ENCODE results near the gene FCAMR.

Gene FCAMR

GRCh38 chr1:206992790-206993189 lies 22.5 kb upstream of the FCAMR start:
- Histone ChIP-seq H3K27me3 (ENCODE audit: insufficient read depth, low read length, poor library complexity) (no peaks in the 10 kb centered on the region), H3K4ac (ENCODE audit: low read depth, low read length) (no peak overlapping the region), H4K8ac (ENCODE audit: low read depth, low read length) (no peak overlapping the region), H4K5ac (ENCODE audit: low read length) (no peak overlapping the region), H2BK120ac (ENCODE audit: low read depth, low read length) (no peak overlapping the region), H3K4me2 (ENCODE audit: low read length) (no peak overlapping the region), H3K79me1 (ENCODE audit: low read length) (no peaks in the 10 kb centered on the region), H3K4me1 (ENCODE audit: control insufficient read depth, low read depth, low read length) (no peaks in the 10 kb centered on the region), H3K27ac (ENCODE audit: low read depth, low read length) (no peak overlapping the region), H3K18ac (ENCODE audit: low read length) (no peak overlapping the region), H3K9ac (ENCODE audit: low read length) (no peak overlapping the region), H3K4me3 (ENCODE audit: low read length) (no peak overlapping the region), H2AK5ac (ENCODE audit: low read length) (no peak overlapping the region), H2BK5ac (ENCODE audit: low read length) (no peak overlapping the region), H3K23ac (ENCODE audit: low read length) (no peak overlapping the region), H2BK15ac (replicated peaks; ENCODE audit: low read depth) (no peak overlapping the region), H3K56ac (ENCODE audit: low read length) (no peak overlapping the region), H3K36me3 (ENCODE audit: control insufficient read depth, insufficient read depth, low read length) (no peaks in the 10 kb centered on the region), H3K79me2 (ENCODE audit: control insufficient read depth, insufficient read depth, low read length) (no peaks in the 10 kb centered on the region)
- no peak for DNase-seq

GRCh38 chr1:206987873-206988272 lies 17.6 kb upstream of the FCAMR start:
- Histone ChIP-seq H3K4me3 (ENCODE audit: low read length) (no peak overlapping the region), H2BK120ac (ENCODE audit: low read depth, low read length) (no peak overlapping the region), H3K4me2 (ENCODE audit: low read length) (no peak overlapping the region), H3K9ac (ENCODE audit: low read length) (no peak overlapping the region), H2BK15ac (replicated peaks; ENCODE audit: low read depth) (no peak overlapping the region), H3K27ac (ENCODE audit: low read depth, low read length) (no peak overlapping the region), H3K27me3 (ENCODE audit: insufficient read depth, low read length, poor library complexity) (no peaks in the 10 kb centered on the region), H3K79me1 (ENCODE audit: low read length) (no peaks in the 10 kb centered on the region), H3K23ac (ENCODE audit: low read length) (no peak overlapping the region), H3K36me3 (ENCODE audit: control insufficient read depth, insufficient read depth, low read length) (no peaks in the 10 kb centered on the region), H4K8ac (ENCODE audit: low read depth, low read length) (no peak overlapping the region), H2BK5ac (ENCODE audit: low read length) (no peak overlapping the region), H3K79me2 (ENCODE audit: control insufficient read depth, insufficient read depth, low read length) (no peaks in the 10 kb centered on the region), H3K18ac (ENCODE audit: low read length) (no peak overlapping the region), H3K4me1 (ENCODE audit: control insufficient read depth, low read depth, low read length) (peaks cover 2% of the 10 kb centered on the region), H3K4ac (ENCODE audit: low read depth, low read length) (no peak overlapping the region), H4K5ac (ENCODE audit: low read length) (no peak overlapping the region), H2AK5ac (ENCODE audit: low read length) (no peak overlapping the region), H3K56ac (ENCODE audit: low read length) (no peak overlapping the region)
- no CpG with 5 or more reads among the region's 1 CpG for WGBS (ENCODE audit: extremely low coverage, insufficient coverage, low lambda C conversion rate)
- DNase-seq = no peak

GRCh38 chr1:206986885-206987284 lies 16.6 kb upstream of the FCAMR start:
- Histone ChIP-seq H3K4me3 (ENCODE audit: low read length) (no peak overlapping the region), H3K79me2 (ENCODE audit: control insufficient read depth, insufficient read depth, low read length) (no peaks in the 10 kb centered on the region), H2AK5ac (ENCODE audit: low read length) (no peak overlapping the region), H3K4me2 (ENCODE audit: low read length) (no peak overlapping the region), H4K8ac (ENCODE audit: low read depth, low read length) (no peak overlapping the region), H2BK120ac (ENCODE audit: low read depth, low read length) (no peak overlapping the region), H3K56ac (ENCODE audit: low read length) (no peak overlapping the region), H3K4me1 (ENCODE audit: control insufficient read depth, low read depth, low read length) (peaks cover 4% of the 10 kb centered on the region), H2BK15ac (replicated peaks; ENCODE audit: low read depth) (no peak overlapping the region), H3K23ac (ENCODE audit: low read length) (no peak overlapping the region), H3K4ac (ENCODE audit: low read depth, low read length) (no peak overlapping the region), H2BK5ac (ENCODE audit: low read length) (no peak overlapping the region), H3K9ac (ENCODE audit: low read length) (no peak overlapping the region), H3K79me1 (ENCODE audit: low read length) (no peaks in the 10 kb centered on the region), H3K27me3 (ENCODE audit: insufficient read depth, low read length, poor library complexity) (no peaks in the 10 kb centered on the region), H4K5ac (ENCODE audit: low read length) (no peak overlapping the region), H3K36me3 (ENCODE audit: control insufficient read depth, insufficient read depth, low read length) (no peaks in the 10 kb centered on the region), H3K27ac (ENCODE audit: low read depth, low read length) (no peak overlapping the region), H3K18ac (ENCODE audit: low read length) (no peak overlapping the region)
- DNase-seq = no peak
- whole genome bisulfite sequencing (ENCODE audit: extremely low coverage, insufficient coverage, low lambda C conversion rate) = no CpG with 5 or more reads among the region's 3 CpGs

- no peak overlapping the region for H3K56ac ChIP-seq (ENCODE audit: low read length)
- no peak overlapping the region for H2AK5ac ChIP-seq (ENCODE audit: low read length)
- no peaks in the 10 kb centered on the region for H3K79me2 ChIP-seq (ENCODE audit: control insufficient read depth, insufficient read depth, low read length)
- H3K27ac ChIP-seq (ENCODE audit: low read depth, low read length) = no peak overlapping the region
- no peak overlapping the region for H4K5ac ChIP-seq (ENCODE audit: low read length)
- H2BK15ac ChIP-seq (replicated peaks; ENCODE audit: low read depth) = no peak overlapping the region
- no peak overlapping the region for H3K4me2 ChIP-seq (ENCODE audit: low read length)
- H3K4me1 ChIP-seq (ENCODE audit: control insufficient read depth, low read depth, low read length) = peaks cover 5% of the 10 kb centered on the region
- no peak overlapping the region for H2BK120ac ChIP-seq (ENCODE audit: low read depth, low read length)
- H3K79me1 ChIP-seq (ENCODE audit: low read length) = no peaks in the 10 kb centered on the region
- H3K23ac ChIP-seq (ENCODE audit: low read length) = no peak overlapping the region
- H4K8ac ChIP-seq (ENCODE audit: low read depth, low read length) = no peak overlapping the region
- DNase-seq = no peak
- no peak overlapping the region for H3K4me3 ChIP-seq (ENCODE audit: low read length)
- no peak overlapping the region for H3K18ac ChIP-seq (ENCODE audit: low read length)
- H3K4ac ChIP-seq (ENCODE audit: low read depth, low read length) = no peak overlapping the region
- H3K9ac ChIP-seq (ENCODE audit: low read length) = no peak overlapping the region
- WGBS (ENCODE audit: extremely low coverage, insufficient coverage, low lambda C conversion rate) = 100% methylated on average over 1 of the region's 3 CpGs
- H3K36me3 ChIP-seq (ENCODE audit: control insufficient read depth, insufficient read depth, low read length) = no peaks in the 10 kb centered on the region
- H3K27me3 ChIP-seq (ENCODE audit: insufficient read depth, low read length, poor library complexity) = no peaks in the 10 kb centered on the region
- no peak overlapping the region for H2BK5ac ChIP-seq (ENCODE audit: low read length)
These were observed 16.1 kb upstream of the FCAMR start for GRCh38 chr1:206986402-206986801.

- Histone ChIP-seq H3K27ac (ENCODE audit: low read depth, low read length) (no peak overlapping the region), H3K79me2 (ENCODE audit: control insufficient read depth, insufficient read depth, low read length) (no peaks in the 10 kb centered on the region), H2AK5ac (ENCODE audit: low read length) (no peak overlapping the region), H3K27me3 (ENCODE audit: insufficient read depth, low read length, poor library complexity) (no peaks in the 10 kb centered on the region), H2BK120ac (ENCODE audit: low read depth, low read length) (no peak overlapping the region), H3K9ac (ENCODE audit: low read length) (no peak overlapping the region), H3K4me3 (ENCODE audit: low read length) (no peak overlapping the region), H4K8ac (ENCODE audit: low read depth, low read length) (no peak overlapping the region), H3K4me1 (ENCODE audit: control insufficient read depth, low read depth, low read length) (peaks cover 8% of the 10 kb centered on the region), H4K5ac (ENCODE audit: low read length) (no peak overlapping the region), H3K18ac (ENCODE audit: low read length) (no peak overlapping the region), H3K23ac (ENCODE audit: low read length) (no peak overlapping the region), H2BK15ac (replicated peaks; ENCODE audit: low read depth) (no peak overlapping the region), H3K56ac (ENCODE audit: low read length) (no peak overlapping the region), H3K4me2 (ENCODE audit: low read length) (no peak overlapping the region), H3K36me3 (ENCODE audit: control insufficient read depth, insufficient read depth, low read length) (no peaks in the 10 kb centered on the region), H3K79me1 (ENCODE audit: low read length) (no peaks in the 10 kb centered on the region), H2BK5ac (ENCODE audit: low read length) (no peak overlapping the region), H3K4ac (ENCODE audit: low read depth, low read length) (no peak overlapping the region)
- no peak for DNase-seq
- WGBS (ENCODE audit: extremely low coverage, insufficient coverage, low lambda C conversion rate) = no CpG with 5 or more reads among the region's 10 CpGs
These were observed 15.0 kb upstream of the FCAMR start for GRCh38 chr1:206985162-206985749.

GRCh38 chr1:206982216-206982615 lies 12.0 kb upstream of the FCAMR start:
- Histone ChIP-seq H4K8ac (ENCODE audit: low read depth, low read length) (no peak overlapping the region), H3K27me3 (ENCODE audit: insufficient read depth, low read length, poor library complexity) (no peaks in the 10 kb centered on the region), H3K79me1 (ENCODE audit: low read length) (no peaks in the 10 kb centered on the region), H2BK5ac (ENCODE audit: low read length) (no peak overlapping the region), H3K4me3 (ENCODE audit: low read length) (no peak overlapping the region), H3K4ac (ENCODE audit: low read depth, low read length) (no peak overlapping the region), H2AK5ac (ENCODE audit: low read length) (no peak overlapping the region), H4K5ac (ENCODE audit: low read length) (no peak overlapping the region), H3K4me1 (ENCODE audit: control insufficient read depth, low read depth, low read length) (peaks cover 10% of the 10 kb centered on the region), H2BK15ac (replicated peaks; ENCODE audit: low read depth) (no peak overlapping the region), H3K56ac (ENCODE audit: low read length) (no peak overlapping the region), H3K4me2 (ENCODE audit: low read length) (no peak overlapping the region), H2BK120ac (ENCODE audit: low read depth, low read length) (no peak overlapping the region), H3K36me3 (ENCODE audit: control insufficient read depth, insufficient read depth, low read length) (no peaks in the 10 kb centered on the region), H3K23ac (ENCODE audit: low read length) (no peak overlapping the region), H3K9ac (ENCODE audit: low read length) (no peak overlapping the region), H3K18ac (ENCODE audit: low read length) (peak overlapping the region; percentile 40), H3K27ac (ENCODE audit: low read depth, low read length) (no peak overlapping the region), H3K79me2 (ENCODE audit: control insufficient read depth, insufficient read depth, low read length) (no peaks in the 10 kb centered on the region)
- WGBS (ENCODE audit: extremely low coverage, insufficient coverage, low lambda C conversion rate) = no CpG with 5 or more reads among the region's 4 CpGs
- DNase-seq = peak; percentile 76

Data from mesendoderm (in vitro differentiated cells).